HEK293 (cell line): Measurements from ENCODE around the gene TSC22D3.
"Not testable (repeated sequence)": the region's sequence is repeated elsewhere in the genome, so short reads cannot be mapped to it uniquely, and the experiment has no call there.

Experiments used
- CTCF ChIA-PET: fragments of 350-600 bp; formaldehyde crosslinking; extraction: SDS; loops from one replicate; lab custom pipeline; 2021; ENCODE audit warnings: antibody characterized with exemption; lab: Yijun Ruan, JAX
- POLR2A ChIA-PET: fragments of 300-600 bp; formaldehyde crosslinking; extraction: SDS; loops from one replicate; lab custom pipeline; 2020; ENCODE audit warnings: antibody characterized with exemption, inconsistent platforms; lab: Yijun Ruan, JAX
- H3K27ac ChIP-seq: fragments of 200-500 bp; sonication (Bioruptor generic); 2 replicates; pipeline ENCODE4 v1.5.1; 2014; ENCODE audit warnings: low read depth, low read length, control low read depth, inconsistent platforms; ENCODE audit errors: extremely low read depth
- H3K36me3 ChIP-seq, 2 experiments: fragments of 200-500 bp in 1 of 2; sonication (Bioruptor generic) in 1 of 2; 1 replicate in 1 of 2; 2 replicates in 1 of 2; pipeline ENCODE4 v1.5.1; 2014 to 2017; ENCODE audit warnings: inconsistent platforms in 2 of 2, low read length in 2 of 2; ENCODE audit not compliant: control insufficient read depth in 2 of 2, insufficient read depth in 1 of 2
- H3K4me1 ChIP-seq: fragments of 200-500 bp; sonication (Bioruptor generic); 2 replicates; pipeline ENCODE4 v1.5.1; 2014; ENCODE audit warnings: mild to moderate bottlenecking, low read length, inconsistent platforms; ENCODE audit not compliant: control insufficient read depth, insufficient read depth
- H3K4me3 ChIP-seq: 2 replicates; pipeline ENCODE4 v1.5.1; 2011; ENCODE audit warnings: low read depth, mild to moderate bottlenecking, control low read depth, low read length, moderate library complexity
- H3K9me3 ChIP-seq: fragments of 200-500 bp; sonication (Bioruptor generic); 2 replicates; pipeline ENCODE4 v1.5.1; 2014; ENCODE audit warnings: low read depth, low read length, inconsistent platforms; ENCODE audit not compliant: control insufficient read depth, insufficient read depth
- PRDM10 ChIP-seq: fragments of 450-650 bp; formaldehyde crosslinking; IDR thresholded peaks from 2 replicates; pipeline ENCODE4 v1.5.1; 2016; ENCODE audit warnings: missing biosample characterization, missing genetic modification characterization
- SALL2 ChIP-seq: fragments of 450-650 bp; formaldehyde crosslinking; IDR thresholded peaks from 2 replicates; pipeline ENCODE4 v1.5.0; 2017; ENCODE audit warnings: missing biosample characterization, mild to moderate bottlenecking, missing genetic modification characterization, borderline replicate concordance
- ZFHX2 ChIP-seq: fragments of 450-650 bp; formaldehyde crosslinking; conservative IDR thresholded peaks from 2 replicates; pipeline ENCODE4 v1.5.1; 2016; ENCODE audit warnings: missing biosample characterization, missing genetic modification characterization
- ZIC2 ChIP-seq: fragments of 450-650 bp; formaldehyde crosslinking; IDR thresholded peaks from 2 replicates; pipeline ENCODE4 v1.5.1; 2016; ENCODE audit warnings: missing biosample characterization, missing genetic modification characterization
- ZNF362 ChIP-seq: fragments of 450-650 bp; formaldehyde crosslinking; IDR thresholded peaks from 2 replicates; pipeline ENCODE4 v1.5.1; 2016; ENCODE audit warnings: missing biosample characterization, missing genetic modification characterization
- ZNF398 ChIP-seq: fragments of 450-650 bp; formaldehyde crosslinking; IDR thresholded peaks from 2 replicates; pipeline ENCODE4 v1.5.1; 2017; ENCODE audit warnings: missing biosample characterization, missing genetic modification characterization
- ZNF654 ChIP-seq: fragments of 450-650 bp; formaldehyde crosslinking; IDR thresholded peaks from 2 replicates; pipeline ENCODE4 v1.5.1; 2016; ENCODE audit warnings: low read depth, missing biosample characterization, missing genetic modification characterization
- ZSCAN16 ChIP-seq: fragments of 450-650 bp; formaldehyde crosslinking; IDR thresholded peaks from 2 replicates; pipeline ENCODE4 v1.5.1; 2016; ENCODE audit warnings: missing biosample characterization, missing genetic modification characterization
- TF ChIP-seq, protein P1 (sequence below): fragments of 450-650 bp; formaldehyde crosslinking; IDR thresholded peaks from 2 replicates; pipeline ENCODE4 v1.5.1; 2016; ENCODE audit warnings: missing biosample characterization, missing genetic modification characterization

TSC22D3 gene

GRCh38 chrX:107669885-107670628 is 105.5 kb downstream of the TSC22D3 start:
- Histone ChIP-seq H3K4me1 (peaks cover 19% of the 10 kb centered on the region), H3K36me3 (no peaks in the 10 kb centered on the region), H3K4me3 (no peak overlapping the region), H3K9me3 (no peaks in the 10 kb centered on the region), H3K27ac (no peak overlapping the region)
- TF ChIP-seq ZNF362 (tag by site-specific recombination) (no peak), ZNF398 (tag by site-specific recombination) (peak; percentile 62), SALL2 (tag by site-specific recombination) (no peak), ZSCAN16 (tag by site-specific recombination) (no peak), ZNF654 (tag by site-specific recombination) (no peak), PRDM10 (tag by site-specific recombination) (peak; percentile 63), ZIC2 (tag by site-specific recombination) (peak; percentile 58)
- POLR2A ChIA-PET: interaction anchor here (1.2 to 4.9 kb wide), 3 partner anchors 13 to 47 kb away, joined by 3 to 31 read pairs (median 4); no protein-coding TSS in a partner anchor
- CTCF ChIA-PET: interaction anchor here (0.6 to 3.0 kb wide), 9 partner anchors 8 to 644 kb away, joined by 3 to 14 read pairs (median 4); partner anchors contain the start of genes NCBP2L and TSC22D3

DNA sequence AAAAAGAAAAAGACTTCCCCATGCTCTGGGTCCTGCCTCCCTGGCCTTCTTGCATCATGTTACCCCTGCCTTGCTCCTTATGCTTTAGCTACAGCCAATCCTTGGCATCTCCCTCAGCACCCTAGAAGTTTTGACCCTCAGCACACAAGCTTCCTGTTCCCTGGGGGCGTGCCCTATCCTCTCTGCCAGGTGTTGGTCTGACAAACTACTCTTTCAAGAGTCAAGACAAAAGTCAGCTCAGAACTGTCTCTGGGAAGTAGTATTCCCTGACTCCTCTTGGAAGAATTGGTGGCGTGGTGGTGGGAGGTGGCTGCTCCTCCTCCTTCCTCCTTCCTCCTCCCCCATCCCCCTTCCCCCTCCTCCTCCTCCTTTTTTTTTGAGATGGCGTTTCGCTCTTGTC is 106.3 kb downstream of the TSC22D3 start:
- Histone ChIP-seq H3K4me3 (no peak overlapping the region), H3K4me1 (peaks cover 12% of the 10 kb centered on the region), H3K9me3 (no peaks in the 10 kb centered on the region), H3K36me3 (peaks cover 0 to 3% of the 10 kb centered on the region in 2 experiments; a peak in 2 of 3 replicates), H3K27ac (no peak overlapping the region)
- POLR2A ChIA-PET: interaction anchor here (0.9 to 1.7 kb wide), 3 partner anchors 12 to 62 kb away, joined by 3 to 6 read pairs (median 4); no protein-coding TSS in a partner anchor
- CTCF ChIA-PET: interaction anchor here (0.5 to 3.0 kb wide), 7 partner anchors 14 to 740 kb away, joined by 3 to 14 read pairs (median 4); partner anchors contain the start of genes NCBP2L and TSC22D3
- TF ChIP-seq ZFHX2: peak; percentile 33; the same call in 1 of the 2 replicates
- TF ChIP-seq, protein P1, sequence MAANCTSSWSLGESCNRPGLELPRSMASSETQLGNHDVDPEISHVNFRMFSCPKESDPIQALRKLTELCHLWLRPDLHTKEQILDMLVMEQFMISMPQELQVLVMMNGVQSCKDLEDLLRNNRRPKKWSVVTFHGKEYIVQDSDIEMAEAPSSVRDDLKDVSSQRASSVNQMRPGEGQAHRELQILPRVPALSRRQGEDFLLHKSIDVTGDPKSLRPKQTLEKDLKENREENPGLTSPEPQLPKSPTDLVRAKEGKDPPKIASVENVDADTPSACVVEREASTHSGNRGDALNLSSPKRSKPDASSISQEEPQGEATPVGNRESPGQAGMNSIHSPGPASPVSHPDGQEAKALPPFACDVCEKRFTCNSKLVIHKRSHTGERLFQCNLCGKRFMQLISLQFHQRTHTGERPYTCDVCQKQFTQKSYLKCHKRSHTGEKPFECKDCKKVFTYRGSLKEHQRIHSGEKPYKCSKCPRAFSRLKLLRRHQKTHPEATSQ (tag by site-specific recombination): no peak
- TF ChIP-seq, all 188 proteins: peak for 1

GRCh38 chrX:107668710-107669109 is 106.9 kb downstream of the TSC22D3 start:
- H3K4me3 ChIP-seq, H3K9me3 ChIP-seq, H3K4me1 ChIP-seq, H3K36me3 ChIP-seq, H3K27ac ChIP-seq: not testable (repeated sequence)
- POLR2A ChIA-PET: interaction anchor here (0.7 to 1.7 kb wide), 4 partner anchors 11 to 658 kb away, joined by 3 to 6 read pairs (median 4); no protein-coding TSS in a partner anchor
- CTCF ChIA-PET: interaction anchor here (0.5 to 3.0 kb wide), 3 partner anchors 106 to 739 kb away, joined by 3 to 14 read pairs (median 5); partner anchors contain the start of genes NCBP2L and TSC22D3
